Right lobe of liver (tissue), 6 donors: ENCODE data around the gene MYZAP. TPM values are rescaled to one million over a fixed set of nuclear protein-coding genes. Genes with fewer than 3 reads are reported as not detected.

ENCODE experiments used
- ATAC-seq, 4 donors: fragments of 200-7000 bp; cut with Tn5 transposase; one replicate each; pipeline ENCODE4 v1.9.1; 2020; ENCODE audit warnings: mild to moderate bottlenecking in 4 of 4, moderate library complexity in 4 of 4
- DNase-seq, 3 donors: peaks; one replicate each; pipeline ENCODE4 v3.0.0-alpha.2; 2020
- H3K27ac ChIP-seq, 3 donors: fragments of 200-600 bp; one replicate each; pipeline ENCODE4 v1.8.0; 2022
- H3K27me3 ChIP-seq, 2 donors: fragments of 200-600 bp; one replicate each; pipeline ENCODE4 v1.8.0; 2022
- H3K36me3 ChIP-seq, 4 donors: fragments of 200-600 bp; sonication (generic) in 1 of 4; one replicate each; pipeline versions ENCODE4 v1.5.1 to v1.8.0; 2017 to 2022; ENCODE audit warnings: control low read depth in 1 of 4
- H3K4me1 ChIP-seq, 4 donors: fragments of 200-600 bp; sonication (generic) in 1 of 4; one replicate each; pipeline versions ENCODE4 v1.5.1 to v1.8.0; 2017 to 2022; ENCODE audit warnings: control low read depth in 1 of 4
- H3K4me3 ChIP-seq, 3 donors: fragments of 200-600 bp; one replicate each; pipeline ENCODE4 v1.8.0; 2022
- H3K9me3 ChIP-seq, 4 donors: fragments of 200-600 bp; sonication (generic) in 1 of 4; one replicate each; pipeline versions ENCODE4 v1.5.1 to v1.8.0; 2017 to 2022; ENCODE audit warnings: control low read depth in 1 of 4
- CTCF ChIP-seq, 4 donors: fragments of 200-600 bp in 3 of 4; fragments of 450-650 bp in 1 of 4; IDR thresholded peaks; one replicate each; pipeline versions ENCODE4 v1.5.1 to v1.8.0; 2016 to 2022; ENCODE audit warnings: antibody characterized with exemption in 4 of 4, mild to moderate bottlenecking in 2 of 4
- POLR2A ChIP-seq: fragments of 450-650 bp; IDR thresholded peaks from one replicate; pipeline ENCODE4 v1.6.1; 2017; ENCODE audit warnings: antibody characterized with exemption, mild to moderate bottlenecking
- WGBS: methylation state at CpG from one replicate; pipeline ENCODE4 v1.1.6; 2018; ENCODE audit warnings: low coverage, low lambda C conversion rate; ENCODE audit not compliant: insufficient coverage; ENCODE audit errors: missing lambda C conversion rate; 5-methylcytosine and 5-hydroxymethylcytosine counted together
- intact Hi-C, 2 donors: fragments of 100-400 bp; cut with DNase I; formaldehyde crosslinking; loops; one replicate each; pipeline versions ENCODE4 v1.11.2 to v1.14.1; 2022
- total RNA-seq, 6 experiments: library from RNA; depleted of rRNA in 2 of 6; stranded (reverse); fragments of >200 nt in 2 of 6; fragmentation: NEBNext Ultra II Directional in 3 of 6; extraction: Animal tissue kit (Norgen Biotek cat#: 25700) in 3 of 6; gene quantifications; one replicate each; pipeline versions ENCODE4 v1.1.0 to v1.2.4, GENCODE V29; 2016 to 2023
- donor health status: DM: no; HTN: yes; CAD: no.
- donor health status: DM: no; HTN: no; CAD: no.
- donor health status: DM: no; HTN: no; CAD: no.
- donor health status: DM: no; HTN: yes; CAD: no.
- donor health status: DM: no; HTN: yes; CAD: no.

The MYZAP gene
- total RNA-seq, 6 experiments from 2014 or later, result 0.24 to 0.65 (median 0.61) TPM; not detected in 2

- H3K27ac ChIP-seq, result no peak overlapping the region
- no peak for DNase-seq
- TF ChIP-seq POLR2A (no peak), CTCF (IDR thresholded peaks at IDR 0.05) (no peak)
- peaks cover 0 to 8% (median 0%) of the 10 kb centered on the region in 4 donors for H3K4me1 ChIP-seq
- ATAC-seq, result no peak
- no peaks in the 10 kb centered on the region for H3K9me3 ChIP-seq
- H3K36me3 ChIP-seq, result no peaks in the 10 kb centered on the region
- 100% methylated on average over 3 of the region's 4 CpGs for WGBS
- H3K4me3 ChIP-seq, result no peak overlapping the region
- no peaks in the 10 kb centered on the region for H3K27me3 ChIP-seq
- intact Hi-C loops, result no loop called here
Observed at GRCh38 chr15:57624730-57625129, 33.0 kb downstream of the MYZAP start.

- H3K4me3 ChIP-seq, result no peak overlapping the region
- DNase-seq (no peak), ATAC-seq (no peak)
- H3K9me3 ChIP-seq, result no peaks in the 10 kb centered on the region
- H3K27me3 ChIP-seq, result no peaks in the 10 kb centered on the region
- no peak for TF ChIP-seq POLR2A
- no peak for TF ChIP-seq CTCF (IDR thresholded peaks at IDR 0.05)
- H3K4me1 ChIP-seq, result no peaks in the 10 kb centered on the region
- WGBS, result 66% methylated on average over 10 of the region's 10 CpGs
- H3K36me3 ChIP-seq, result no peaks in the 10 kb centered on the region
- no peak overlapping the region for H3K27ac ChIP-seq
- intact Hi-C loops, result no loop called here
Observed at GRCh38 chr15:57625703-57626448, 34.2 kb downstream of the MYZAP start.

- H3K4me1 ChIP-seq, result no peaks in the 10 kb centered on the region
- H3K4me3 ChIP-seq, result no peak overlapping the region
- no peaks in the 10 kb centered on the region for H3K27me3 ChIP-seq
- no peaks in the 10 kb centered on the region for H3K9me3 ChIP-seq
- ATAC-seq (peak in 1 of 4 donors; percentile 26), DNase-seq (peak in 1 of 3 donors; percentile 26)
- no peaks in the 10 kb centered on the region for H3K36me3 ChIP-seq
- TF ChIP-seq CTCF (IDR thresholded peaks at IDR 0.05), result no peak
- TF ChIP-seq POLR2A, result no peak
- WGBS, result 37% methylated on average over 5 of the region's 8 CpGs
- no peak overlapping the region for H3K27ac ChIP-seq
- intact Hi-C loops, result no loop called here
Observed at GRCh38 chr15:57626713-57627440, 35.2 kb downstream of the MYZAP start.

GRCh38 chr15:57631386-57632110, 39.8 kb downstream of the MYZAP start:
- ATAC-seq (no peak), DNase-seq (no peak)
- no peaks in the 10 kb centered on the region for H3K9me3 ChIP-seq
- H3K36me3 ChIP-seq, result no peaks in the 10 kb centered on the region
- no peaks in the 10 kb centered on the region for H3K27me3 ChIP-seq
- no peaks in the 10 kb centered on the region for H3K4me1 ChIP-seq
- intact Hi-C loops, result no loop called here
- H3K27ac ChIP-seq, result no peak overlapping the region
- H3K4me3 ChIP-seq, result no peak overlapping the region
- no peak for TF ChIP-seq CTCF (IDR thresholded peaks at IDR 0.05)
- TF ChIP-seq POLR2A, result no peak
- WGBS, result 90% methylated on average over 3 of the region's 5 CpGs
